Liver (tissue), 4 donors: Measurements from ENCODE around the gene MFNG. TPM values are rescaled to one million over a fixed set of nuclear protein-coding genes. Genes with fewer than 3 reads are reported as not detected.

Experiments used
- polyA plus RNA-seq, 2 donors: library from polyadenylated mRNA; stranded (reverse) in 1 of 2; unstranded in 1 of 2; fragments of 200-250 nt in 1 of 2; fragments of >200 nt in 1 of 2; fragmentation: Nextera tagmentation in 1 of 2; extraction: Ambion mirVana in 1 of 2; gene quantifications; one replicate each; pipeline versions ENCODE4 v1.2.1 to v1.2.3, GENCODE V29; 2013 to 2015
- total RNA-seq, 2 donors: library from RNA; depleted of rRNA; stranded (reverse); fragments of >200 nt; gene quantifications; one replicate each; pipeline ENCODE4 v1.2.3, GENCODE V29; 2014
- donor health status: healthy.
- donor health status: healthy.
- donor health status: healthy.

Gene MFNG
- total and polyA plus RNA-seq, 4 donors = 5.0 to 10.7 (median 7.4) TPM

Other genes with a start within 250 kb of the MFNG start
- 10 to 100 TPM in 1 of 2 donors, 1 to 10 TPM in 1; 4.0 to 15.0 TPM for gene RAC2, start 242.1 kb downstream of the MFNG start, total RNA-seq
- gene RAC2, start 242.1 kb downstream of the MFNG start, polyA plus RNA-seq = 1 to 10 TPM; 6.1 to 8.7 TPM
- 1 to 10 TPM; 9.1 to 9.9 TPM for gene CYTH4, start 203.9 kb downstream of the MFNG start, total RNA-seq
- 1 to 10 TPM; 1.9 to 2.6 TPM for gene CYTH4, start 203.9 kb downstream of the MFNG start, polyA plus RNA-seq
- under 1 TPM; 0.08 to 0.19 TPM for gene ELFN2, start 58.9 kb downstream of the MFNG start, total RNA-seq
- gene ELFN2, start 58.9 kb downstream of the MFNG start, polyA plus RNA-seq = under 1 TPM in 1 of 2 donors, not detected in 1; 0.07 TPM
- gene CARD10, start 33.0 kb upstream of the MFNG start, total RNA-seq = 1 to 10 TPM; 7.8 to 8.9 TPM
- gene CARD10, start 33.0 kb upstream of the MFNG start, polyA plus RNA-seq = 10 to 100 TPM in 1 of 2 donors, 1 to 10 TPM in 1; 7.9 to 14.0 TPM
- 10 to 100 TPM; 10.2 to 18.8 TPM for gene CDC42EP1, start 74.1 kb upstream of the MFNG start, total RNA-seq
- gene CDC42EP1, start 74.1 kb upstream of the MFNG start, polyA plus RNA-seq = 10 to 100 TPM; 43.6 to 66.6 TPM
- 1 to 10 TPM in 1 of 2 donors, under 1 TPM in 1; 0.33 to 3.4 TPM for gene LGALS2, start 93.7 kb upstream of the MFNG start, total RNA-seq
- 1 to 10 TPM in 1 of 2 donors, under 1 TPM in 1; 0.81 to 2.3 TPM for gene LGALS2, start 93.7 kb upstream of the MFNG start, polyA plus RNA-seq
- 10 to 100 TPM; 17.4 to 26.4 TPM for gene GGA1, start 122.5 kb upstream of the MFNG start, total RNA-seq
- 10 to 100 TPM; 15.1 to 18.2 TPM for gene GGA1, start 122.5 kb upstream of the MFNG start, polyA plus RNA-seq
- 1 to 10 TPM; 3.8 to 8.2 TPM for gene SH3BP1, start 153.3 kb upstream of the MFNG start, total RNA-seq
- gene SH3BP1, start 153.3 kb upstream of the MFNG start, polyA plus RNA-seq = 1 to 10 TPM in 1 of 2 donors, under 1 TPM in 1; 0.24 to 1.7 TPM
- gene PDXP, start 172.3 kb upstream of the MFNG start, total RNA-seq = 10 to 100 TPM; 23.4 to 32.4 TPM
- gene PDXP, start 172.3 kb upstream of the MFNG start, polyA plus RNA-seq = 10 to 100 TPM; 24.7 to 42.2 TPM
- 10 to 100 TPM; 35.6 to 74.9 TPM for gene LGALS1, start 189.3 kb upstream of the MFNG start, total RNA-seq
- 100 to 1,000 TPM; 108 to 138 TPM for gene LGALS1, start 189.3 kb upstream of the MFNG start, polyA plus RNA-seq
- 10 to 100 TPM; 11.3 to 16.5 TPM for gene NOL12, start 200.0 kb upstream of the MFNG start, total RNA-seq
- 10 to 100 TPM in 1 of 2 donors, 1 to 10 TPM in 1; 6.9 to 11.6 TPM for gene NOL12, start 200.0 kb upstream of the MFNG start, polyA plus RNA-seq
- 10 to 100 TPM; 24.8 to 41.1 TPM for gene TRIOBP, start 210.7 kb upstream of the MFNG start, total RNA-seq
- 10 to 100 TPM in 1 of 2 donors, 1 to 10 TPM in 1; 4.8 to 18.3 TPM for gene TRIOBP, start 210.7 kb upstream of the MFNG start, polyA plus RNA-seq